ENCODE measurements around the gene GOLM1. TPM values are rescaled to one million over a fixed set of nuclear protein-coding genes. Genes with fewer than 3 reads are reported as not detected.
A peak's percentile ranks its signal among the peaks of the same experiment; 100 is the strongest.

Gene GOLM1
- total and polyA plus RNA-seq, 9 of the 15 experiments (the other 6 are each of a cell fraction or from before 2014, with no cell fraction given) = 0.09 to 0.96 (median 0.40) TPM; not detected in 4

GRCh38 chr9:86141843-86142242 is 42.5 kb upstream of the GOLM1 start (continued):
- TF ChIP-seq MGA (IDR thresholded peaks at IDR 0.05) (no peak), NCOA4 (IDR thresholded peaks at IDR 0.05; ENCODE audit: partially characterized antibody) (no peak), TEAD1 (CRISPR knock-in tag; IDR thresholded peaks at IDR 0.05) (no peak), KDM5B (IDR thresholded peaks at IDR 0.05; ENCODE audit: insufficient replicate concordance, low read depth, low read length) (no peak), PBX2 (CRISPR knock-in tag; IDR thresholded peaks at IDR 0.05; ENCODE audit: low read depth) (no peak), PBX2 (tag; conservative IDR thresholded peaks at IDR 0.05; ENCODE audit: low read depth) (peak; percentile 47; the same call in 1 of the 2 replicates), HMGN3 (IDR thresholded peaks at IDR 0.05; ENCODE audit: borderline replicate concordance, extremely low read depth, insufficient read length, low read depth, low read length) (no peak), DPF2 (IDR thresholded peaks at IDR 0.05) (no peak), TAF1 (IDR thresholded peaks at IDR 0.05; ENCODE audit: control insufficient read depth, extremely low read depth, insufficient read depth, low read length, severe bottlenecking) (no peak)

Measured in K562 (cell line).